Inflammatory macrophage treated with lipopolysaccharide for 4 hours (primary cell): ENCODE data around the gene GRID2.

Experiments
- DNase-seq: peaks from one replicate; pipeline ENCODE4 v3.0.0-alpha.2; 2020

The GRID2 gene

DNA sequence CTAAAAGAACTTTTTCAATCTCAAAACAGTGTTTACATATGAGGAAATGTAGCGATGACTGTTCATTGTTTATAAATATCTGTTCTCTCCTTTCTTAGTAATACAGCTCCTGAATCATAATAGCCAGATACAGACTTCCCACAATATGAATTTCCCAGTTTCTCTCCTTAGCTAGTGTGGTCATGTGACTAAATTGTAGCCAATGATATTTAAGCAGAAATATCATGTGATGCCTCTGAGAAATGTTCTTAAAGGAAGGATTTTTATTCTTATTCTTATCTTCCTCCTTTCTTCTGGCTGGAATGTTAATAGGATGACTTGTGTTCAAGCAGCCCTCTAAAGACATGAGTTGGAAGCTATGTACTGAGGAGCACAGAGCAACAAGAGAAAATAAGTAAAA lies 1141.1 kb downstream of the GRID2 start:
- no peak for DNase-seq

DNA sequence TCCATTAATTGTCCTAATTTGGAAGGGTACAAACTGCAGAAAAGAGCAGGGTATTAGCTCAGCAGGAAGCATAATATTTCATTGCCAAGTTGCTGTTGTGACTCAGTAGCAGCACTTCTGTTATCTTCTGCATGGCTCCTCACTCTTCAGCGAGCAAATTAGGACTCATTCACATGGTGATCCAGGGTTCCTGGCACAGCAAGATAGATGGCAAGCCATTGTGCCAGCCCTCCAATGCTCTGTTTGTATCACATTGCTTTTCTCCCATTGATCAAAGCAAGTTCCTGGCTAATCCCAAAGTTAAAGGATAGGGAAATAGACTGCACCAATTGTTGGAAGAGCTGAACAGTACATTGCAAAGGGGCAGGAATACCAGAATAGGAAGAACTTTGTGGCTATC lies 1142.3 kb downstream of the GRID2 start:
- no peak for DNase-seq

DNA sequence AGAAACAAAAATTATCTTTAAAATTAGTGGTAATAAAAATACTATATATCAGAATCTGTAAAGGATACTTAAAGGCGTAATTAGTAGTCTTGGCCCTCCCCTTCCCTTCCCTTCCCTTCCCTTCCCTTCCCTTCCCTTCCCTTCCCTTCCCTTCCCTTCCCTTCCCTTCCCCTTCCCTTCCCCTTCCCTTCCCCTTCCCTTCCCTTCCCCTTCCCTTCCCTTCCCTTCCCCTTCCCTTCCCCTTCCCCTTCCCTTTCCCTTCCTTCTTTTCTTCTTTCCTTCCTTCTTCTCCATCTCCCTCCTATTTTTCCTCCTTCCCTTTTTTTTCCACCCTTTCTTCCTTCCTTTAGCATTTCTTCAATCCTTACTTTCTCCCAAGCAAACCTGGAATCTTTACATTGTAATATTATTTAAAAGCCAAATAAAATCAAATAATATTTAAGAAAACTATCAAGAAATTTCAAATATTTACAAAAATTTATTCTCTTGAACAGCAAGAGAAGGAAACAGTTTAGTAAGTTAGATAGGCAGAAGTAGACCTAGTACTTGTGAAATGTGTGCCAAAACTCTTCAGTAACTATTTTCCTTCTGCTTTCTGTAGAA lies 1145.0 kb downstream of the GRID2 start:
- no peak for DNase-seq

DNA sequence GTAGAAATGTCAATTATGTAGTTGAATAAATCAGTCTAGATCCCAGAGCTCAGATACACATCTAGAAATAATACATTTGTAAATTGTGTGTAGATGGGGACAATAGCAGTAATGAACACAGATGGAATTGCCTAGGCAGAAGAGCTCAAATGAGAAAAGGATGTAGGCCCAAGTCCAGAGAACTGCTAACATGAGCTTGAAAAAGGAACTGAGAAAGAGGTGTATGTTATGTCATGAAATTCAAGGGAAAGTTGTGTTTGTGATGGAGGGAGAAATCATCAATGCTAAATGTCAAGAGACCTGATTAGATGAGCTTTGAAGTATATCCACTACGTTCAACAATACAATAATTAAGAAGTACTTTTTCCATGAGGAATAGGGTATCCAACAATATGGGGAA lies 1148.2 kb downstream of the GRID2 start:
- DNase-seq: no peak

DNA sequence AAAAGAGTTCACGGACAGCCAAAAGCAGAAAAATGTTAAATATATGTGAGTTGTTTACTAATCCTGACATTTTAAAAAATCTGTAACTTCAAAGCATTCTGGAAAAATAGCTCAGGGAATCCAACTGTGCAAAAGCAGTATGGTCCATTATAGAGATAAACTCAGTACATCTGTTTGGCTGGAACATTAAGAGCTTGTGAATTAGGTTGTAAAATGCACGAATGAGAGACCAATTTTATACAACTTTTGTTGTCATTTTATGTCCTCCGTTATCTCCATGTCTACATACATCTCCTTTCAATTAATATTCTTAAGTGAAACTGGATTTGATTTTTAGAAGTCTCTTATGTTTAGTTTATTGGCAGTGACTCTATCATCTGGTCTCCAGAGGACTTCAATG lies 1157.8 kb downstream of the GRID2 start:
- no peak for DNase-seq

DNA sequence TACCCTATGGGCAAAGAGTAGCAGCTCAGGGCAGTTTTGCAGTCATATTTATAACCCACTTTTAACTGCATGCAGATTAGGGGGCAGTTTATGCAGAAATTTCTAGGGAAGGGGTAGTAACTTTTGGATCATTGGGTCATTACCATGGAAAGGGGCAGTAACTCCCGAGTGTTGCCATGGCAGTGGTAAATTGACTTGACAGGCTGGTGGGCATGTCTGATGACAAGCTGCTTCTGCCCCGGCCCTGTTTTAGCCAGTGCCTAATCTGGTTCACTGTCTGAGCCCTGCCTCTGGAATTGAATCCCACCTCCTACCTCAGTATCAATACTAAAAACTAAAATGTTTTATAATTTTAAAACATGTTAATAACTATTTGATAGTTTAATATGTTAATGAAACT lies 1162.7 kb downstream of the GRID2 start:
- DNase-seq: no peak

DNA sequence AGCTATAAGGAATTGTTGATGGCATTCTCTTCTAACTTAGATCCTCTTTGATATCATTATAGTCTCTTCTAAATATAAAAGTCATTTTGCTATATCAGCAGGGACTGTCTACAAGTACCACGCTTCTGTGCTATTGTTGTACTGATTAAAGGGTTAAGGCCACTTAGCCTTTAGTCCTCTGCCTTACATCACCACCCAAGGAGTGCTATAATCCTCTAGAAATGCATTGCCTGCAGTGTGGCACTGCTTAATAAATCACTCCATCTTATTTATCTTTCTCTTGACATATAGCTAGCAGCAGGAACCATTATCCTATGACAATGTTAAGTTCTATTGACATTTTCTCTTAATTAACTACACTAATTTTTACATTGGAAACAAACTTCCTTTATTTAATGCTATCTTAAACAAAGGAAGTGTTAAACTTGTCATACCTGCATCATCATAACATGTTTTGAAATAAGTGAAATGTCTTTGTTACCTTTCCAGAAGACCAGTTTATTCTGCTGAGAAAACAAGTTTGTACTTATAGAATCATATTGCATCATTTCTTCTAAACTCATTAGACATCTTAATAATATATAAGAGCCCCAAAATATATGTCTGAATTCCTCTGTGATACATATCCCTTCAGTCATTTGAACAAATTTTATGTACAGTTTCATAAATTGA lies 1163.9 kb downstream of the GRID2 start:
- DNase-seq: no peak

DNA sequence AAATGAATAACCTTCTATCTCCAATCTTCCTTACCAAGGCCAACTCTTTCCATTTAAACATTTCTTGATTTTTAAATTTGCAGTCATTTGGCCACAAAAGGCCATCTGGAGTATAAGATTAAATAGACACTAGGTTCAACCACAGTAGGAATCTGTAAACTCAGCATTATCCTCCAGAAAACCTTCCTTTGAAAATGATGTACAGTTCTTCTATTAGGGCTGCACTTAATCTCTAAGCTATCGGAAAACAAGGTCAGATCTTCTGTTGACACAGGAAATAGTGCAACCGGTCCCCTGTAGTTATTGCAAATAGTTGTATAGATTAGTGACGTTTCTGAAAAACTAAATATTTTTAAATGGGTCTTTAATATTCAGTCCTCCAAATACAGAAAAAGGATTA lies 1165.8 kb downstream of the GRID2 start:
- DNase-seq: no peak

DNA sequence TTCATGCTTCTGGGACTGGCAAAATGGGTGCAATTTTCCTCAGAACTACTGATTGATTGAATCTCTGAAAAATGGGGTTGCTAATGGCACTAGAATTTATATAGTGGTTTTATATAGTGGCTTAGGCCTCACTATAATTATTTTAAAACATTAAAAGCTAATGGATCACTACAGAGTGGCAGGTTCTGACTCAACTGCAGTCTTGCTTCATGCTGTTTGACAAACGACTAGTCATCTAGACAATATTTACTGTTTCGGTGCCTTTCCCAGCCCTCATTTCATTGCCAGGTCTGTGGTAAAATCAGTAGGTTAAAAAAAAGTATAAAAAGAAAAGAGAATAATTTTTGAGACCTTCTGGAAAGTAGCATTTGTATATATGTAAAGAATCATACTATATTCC lies 1172.0 kb downstream of the GRID2 start:
- DNase-seq: no peak

DNA sequence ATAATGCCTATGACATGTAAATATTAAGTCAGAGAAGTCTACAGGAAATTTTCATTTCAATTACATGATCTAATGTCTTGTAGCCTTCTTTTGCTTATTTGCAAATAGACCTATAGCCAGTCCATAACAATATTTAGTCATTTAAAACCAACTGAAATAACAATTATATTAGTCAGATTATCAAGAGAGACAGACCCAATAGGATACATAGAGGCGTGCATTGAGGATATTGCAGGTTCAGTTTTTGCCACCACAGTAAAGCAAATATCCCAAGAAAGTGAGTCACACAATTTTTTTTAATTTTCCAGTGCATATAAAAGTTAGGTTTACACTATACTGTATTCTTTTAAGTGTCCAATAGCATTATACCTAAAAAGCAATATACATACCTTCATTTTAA lies 1175.0 kb downstream of the GRID2 start:
- DNase-seq: no peak

DNA sequence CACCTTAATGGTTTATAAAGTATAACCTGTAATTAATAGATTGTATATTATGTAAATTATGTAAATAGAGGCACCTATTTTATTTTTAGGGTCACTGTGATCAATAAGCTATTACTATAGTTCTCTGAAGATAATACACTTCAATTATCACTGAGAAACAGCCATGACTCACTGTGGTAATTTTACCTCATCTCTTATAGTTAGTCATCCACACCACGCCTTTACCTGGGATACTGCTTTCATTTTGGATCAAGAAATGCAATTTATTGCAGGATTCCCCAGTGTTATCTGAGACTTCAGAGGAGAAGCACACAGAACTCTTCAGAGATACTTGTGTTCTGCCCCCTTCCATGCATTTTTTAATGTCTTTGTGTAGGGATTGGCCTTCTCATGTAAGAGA lies 1176.7 kb downstream of the GRID2 start:
- DNase-seq: no peak

DNA sequence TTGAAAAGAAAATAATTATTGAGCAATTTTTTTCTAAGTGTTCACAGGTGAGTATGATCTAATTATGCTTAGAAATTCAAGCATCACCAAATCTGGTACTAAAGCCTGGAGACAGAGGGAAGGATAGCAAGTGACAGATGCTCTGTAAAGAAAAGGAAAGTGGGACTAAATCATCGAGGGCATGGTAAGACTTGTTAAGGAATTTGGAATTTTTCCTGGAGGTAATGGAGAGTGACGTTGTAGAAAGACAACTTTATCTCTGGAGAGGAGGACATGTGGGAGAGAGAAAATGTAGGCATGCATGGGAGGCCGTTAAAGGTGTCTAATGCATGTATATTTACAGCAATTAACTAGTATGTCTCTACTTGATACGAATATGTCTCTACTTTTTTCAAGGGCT lies 1191.6 kb downstream of the GRID2 start:
- no peak for DNase-seq

DNA sequence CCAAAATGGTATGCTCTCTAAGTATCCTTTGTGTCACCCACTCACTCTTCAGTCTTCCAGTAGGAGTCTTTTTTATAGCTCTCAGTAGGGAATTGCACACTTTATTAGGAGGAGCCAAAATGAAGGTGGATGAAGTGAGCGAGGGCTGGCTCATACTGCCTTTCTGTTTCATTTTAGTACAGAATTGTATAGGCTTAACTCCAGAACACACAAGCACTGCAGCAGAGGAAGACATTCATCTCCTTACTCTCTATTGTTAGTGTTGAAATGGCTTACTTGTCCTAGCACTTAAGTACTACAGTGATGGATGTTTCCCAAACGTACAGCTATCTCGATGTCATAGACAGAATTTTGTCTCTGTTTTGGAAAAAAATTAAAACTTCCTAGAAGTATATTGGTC lies 1197.5 kb downstream of the GRID2 start:
- no peak for DNase-seq

DNA sequence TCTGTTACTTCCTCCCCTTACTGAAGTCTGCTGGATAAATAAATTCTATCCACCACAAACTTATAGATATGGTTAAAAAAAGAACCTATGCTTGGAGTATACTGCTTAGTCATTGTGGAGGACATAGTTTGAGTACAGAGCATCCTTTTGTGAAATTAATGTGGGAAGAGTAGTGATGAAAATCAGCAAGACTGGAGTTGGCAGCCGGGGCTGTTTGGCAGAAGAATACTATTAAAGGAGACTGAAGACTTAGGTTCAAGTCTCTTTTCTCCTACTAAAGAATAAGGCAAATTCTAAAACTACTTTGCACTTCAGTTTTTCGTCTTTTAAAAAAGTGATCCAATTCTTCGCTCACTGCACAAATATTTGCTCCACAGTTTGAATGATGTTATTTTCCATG lies 1198.2 kb downstream of the GRID2 start:
- no peak for DNase-seq

DNA sequence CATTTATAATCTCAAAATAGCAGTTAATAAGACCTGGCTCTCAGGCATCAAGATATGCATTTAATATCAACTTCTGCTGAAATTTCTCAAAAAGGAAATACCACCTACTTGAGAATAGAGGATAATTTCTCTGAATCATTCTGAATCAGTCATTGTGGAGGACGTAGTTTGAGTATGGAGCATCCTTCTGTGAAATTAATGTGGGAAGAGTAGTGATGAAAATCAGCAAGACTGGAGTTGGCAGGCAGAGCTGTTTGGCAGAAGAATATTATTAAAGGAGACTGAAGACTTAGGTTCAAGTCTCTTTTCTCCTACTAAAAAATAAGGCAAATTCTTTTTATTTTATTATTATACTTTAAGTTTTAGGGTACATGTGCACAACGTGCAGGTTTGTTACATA lies 1199.2 kb downstream of the GRID2 start:
- no peak for DNase-seq

DNA sequence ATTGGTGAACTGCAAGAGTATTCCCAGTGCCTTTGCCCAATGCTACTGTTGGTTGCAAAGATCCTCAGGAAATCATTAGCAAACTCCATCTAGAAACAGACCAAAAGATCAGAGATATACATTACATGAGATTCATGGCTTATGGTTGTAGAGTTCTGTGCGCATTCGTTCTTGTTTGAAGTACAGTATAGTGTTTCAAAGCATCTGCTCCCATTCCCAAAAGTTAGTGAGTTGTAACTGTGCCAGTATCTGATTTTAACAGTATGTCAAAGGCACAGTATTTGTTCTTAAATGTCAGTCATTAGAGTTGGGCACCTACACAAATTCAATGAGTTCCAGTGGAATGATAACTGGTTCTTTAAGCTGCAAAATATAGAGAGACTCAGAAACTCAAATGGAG lies 1210.1 kb downstream of the GRID2 start:
- DNase-seq: no peak

DNA sequence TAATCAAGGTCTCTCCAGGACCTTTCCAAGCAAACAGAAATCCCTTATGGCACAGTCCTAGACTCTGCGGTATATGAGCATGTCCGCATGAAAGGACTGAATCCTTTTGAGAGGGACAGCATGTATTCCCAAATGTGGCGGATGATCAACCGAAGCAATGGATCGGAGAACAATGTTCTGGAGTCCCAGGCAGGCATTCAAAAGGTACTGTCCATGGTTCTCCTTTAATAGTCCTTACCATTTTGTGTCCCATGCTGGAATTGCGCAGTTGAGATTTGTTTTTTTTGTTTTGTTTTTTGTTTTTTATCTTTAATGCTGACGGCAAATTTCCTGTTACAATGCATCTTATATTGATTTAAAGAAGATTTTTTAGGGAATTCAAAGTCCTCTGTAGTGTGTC lies 1211.4 kb downstream of the GRID2 start:
- no peak for DNase-seq

DNA sequence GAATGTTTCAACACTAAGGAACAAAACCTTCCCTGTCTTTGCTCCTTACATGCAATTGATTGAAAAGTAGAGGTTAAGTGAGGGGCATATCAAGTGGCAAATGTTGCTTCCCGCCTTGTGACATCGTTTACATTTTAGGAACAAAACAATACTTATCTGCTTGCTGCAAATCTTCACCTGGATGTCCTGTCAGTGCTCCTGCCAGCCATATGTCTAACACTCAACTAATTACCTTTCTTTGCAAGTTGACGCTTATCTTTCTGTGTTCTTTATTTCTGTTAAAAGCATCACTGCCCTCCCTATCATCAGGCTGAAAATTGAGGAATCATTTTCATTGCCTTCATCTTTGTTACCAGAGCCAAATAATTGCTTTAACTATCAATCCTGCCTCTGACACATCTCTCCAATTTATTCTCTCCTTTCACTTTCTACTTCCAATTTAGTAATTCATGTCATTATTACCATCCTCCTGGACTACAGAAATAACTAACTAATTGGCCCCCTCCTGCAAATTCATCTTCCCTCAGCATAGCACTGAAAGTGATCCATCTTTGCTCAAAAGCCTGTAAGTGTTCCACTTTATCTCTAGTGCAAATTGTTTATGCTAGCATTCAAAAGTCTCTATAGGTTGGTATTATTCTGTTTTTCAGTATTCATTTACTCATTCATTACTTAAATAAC lies 1226.1 kb downstream of the GRID2 start:
- no peak for DNase-seq

DNA sequence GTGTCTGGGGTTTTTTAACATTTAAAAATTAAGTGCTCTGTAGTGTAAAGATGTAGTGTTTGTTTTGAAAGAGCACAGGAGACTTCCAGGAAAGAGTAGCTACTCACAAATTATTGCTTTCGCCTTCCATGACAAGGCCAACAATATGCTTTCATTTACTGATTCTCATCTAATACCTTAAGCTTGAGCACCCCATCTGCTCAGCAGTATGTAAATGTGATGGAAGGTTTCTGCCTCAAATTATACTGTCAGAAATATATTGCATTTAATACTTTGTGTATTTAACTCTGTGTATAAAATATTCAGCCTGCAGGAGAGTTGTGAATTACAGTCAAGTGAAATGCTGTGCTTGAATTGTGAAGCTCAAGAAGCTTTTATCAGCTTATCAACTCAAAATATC lies 1228.5 kb downstream of the GRID2 start:
- no peak for DNase-seq

DNA sequence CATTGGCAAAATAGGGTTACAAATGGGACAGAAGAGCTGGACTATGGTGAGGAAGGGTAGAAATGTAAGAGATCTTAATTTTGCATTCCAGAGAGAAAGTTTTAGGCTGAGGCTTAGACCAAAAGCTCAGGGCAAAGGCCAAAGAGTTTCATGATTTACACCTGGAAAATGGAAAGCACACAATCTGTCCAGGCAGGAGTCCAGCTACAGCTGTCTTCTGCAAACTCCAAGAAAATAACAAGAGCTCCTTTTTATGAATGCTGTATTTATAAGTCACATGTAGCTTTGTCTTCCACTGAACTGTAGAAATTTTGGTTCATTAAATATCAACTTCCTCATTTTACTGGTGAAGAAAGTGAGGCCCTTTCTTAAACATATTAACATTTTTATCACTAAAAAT lies 1236.8 kb downstream of the GRID2 start:
- no peak for DNase-seq

DNA sequence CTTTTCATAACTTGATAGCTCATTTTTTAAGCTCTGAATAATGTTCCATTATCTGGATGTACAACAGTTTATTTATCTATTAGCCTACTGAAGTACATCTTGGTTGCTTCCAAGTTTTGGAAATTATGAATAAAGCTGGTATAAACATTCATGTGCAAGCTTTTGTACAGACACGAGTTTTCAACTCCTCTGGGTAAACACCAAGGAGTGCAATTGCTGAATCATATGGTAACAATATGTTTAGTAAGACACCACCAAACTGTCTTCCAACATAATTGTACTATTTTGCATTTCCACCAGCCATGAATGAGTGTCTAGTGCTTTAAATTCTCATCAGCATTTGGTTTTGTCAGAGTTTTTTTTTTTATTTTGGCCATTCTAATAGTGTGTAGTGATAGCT lies 1258.1 kb downstream of the GRID2 start:
- DNase-seq: no peak

DNA sequence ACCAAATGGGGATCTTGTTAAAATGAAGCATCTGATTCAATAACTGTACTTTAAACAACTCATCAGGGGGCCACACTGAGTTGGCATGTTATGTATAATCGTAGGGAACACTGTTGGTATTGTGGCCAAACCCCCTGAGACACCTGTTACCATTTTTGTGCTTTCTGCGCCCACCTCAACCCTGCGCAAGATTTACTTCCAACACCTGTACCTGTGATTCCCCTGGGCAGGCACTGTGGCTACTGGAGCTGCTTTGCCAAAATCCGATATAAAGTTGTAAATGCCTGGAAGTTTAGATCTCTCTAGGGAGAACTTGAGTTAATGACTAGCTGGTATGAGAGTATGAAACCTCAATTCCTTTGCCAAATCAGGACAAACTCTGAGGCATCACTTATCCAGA lies 1265.0 kb downstream of the GRID2 start:
- no peak for DNase-seq

DNA sequence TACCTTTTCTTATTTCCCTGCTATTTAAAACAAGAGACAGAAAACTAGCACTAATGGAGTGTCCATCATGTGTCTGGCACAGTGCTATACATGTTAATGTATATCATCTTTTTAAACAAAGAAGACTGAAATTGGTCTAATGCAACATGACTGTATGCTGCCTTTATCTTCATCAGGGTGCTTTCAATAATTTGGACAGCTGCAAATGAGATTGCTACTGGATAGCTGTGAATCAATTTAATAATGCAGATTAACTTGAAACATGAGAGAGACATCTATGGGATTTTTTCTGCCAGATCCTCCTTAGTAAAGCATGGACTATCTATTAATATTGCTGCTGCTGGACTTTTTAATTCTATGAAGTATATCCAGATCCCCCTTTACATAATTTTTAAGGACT lies 1269.5 kb downstream of the GRID2 start:
- no peak for DNase-seq

DNA sequence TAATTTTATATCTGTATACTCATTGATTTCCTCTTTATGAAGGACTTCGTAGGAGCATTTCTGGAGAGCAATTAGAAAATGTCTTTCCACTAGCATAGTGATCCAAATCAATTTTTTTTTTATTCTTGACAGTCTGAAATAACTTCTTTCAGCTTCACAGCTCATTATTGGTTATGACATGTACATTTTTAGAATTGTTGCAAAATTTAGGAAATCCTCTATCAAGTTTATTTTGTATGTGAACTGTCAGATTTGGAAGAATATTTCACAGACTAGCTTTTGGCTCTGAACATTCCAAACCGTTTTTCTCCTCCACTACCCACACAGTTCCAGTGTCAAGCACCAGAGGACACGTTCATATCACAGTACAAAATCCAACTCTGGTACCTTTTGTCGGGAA lies 1275.2 kb downstream of the GRID2 start:
- DNase-seq: no peak

DNA sequence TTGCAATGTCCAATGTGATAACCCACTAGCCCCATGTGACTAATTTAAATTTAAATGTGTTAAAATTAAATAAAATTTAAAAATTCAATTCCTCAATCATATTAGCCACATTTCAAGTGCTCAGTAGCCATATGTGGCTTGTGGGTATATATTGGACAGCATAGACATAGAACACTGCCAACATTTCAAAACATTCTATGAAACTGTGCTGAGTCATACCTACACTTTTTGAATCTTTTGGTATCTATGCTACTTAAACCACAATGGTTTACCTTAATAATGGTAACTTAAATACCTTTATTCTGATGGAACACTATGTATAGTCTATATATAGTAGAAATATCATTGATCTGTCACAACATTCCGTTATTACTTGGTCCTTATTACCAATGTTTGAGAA lies 1301.4 kb downstream of the GRID2 start:
- no peak for DNase-seq
